HepG2 (cell line): Measurements from ENCODE around the gene MTCL1. TPM values are rescaled to one million over a fixed set of nuclear protein-coding genes. Genes with fewer than 3 reads are reported as not detected.

Experiments
- ATAC-seq: fragments of 200-7000 bp; cut with Tn5 transposase; 3 replicates; pipeline ENCODE4 v1.9.1; 2020; ENCODE audit warnings: mild to moderate bottlenecking, moderate library complexity
- BruUV-seq: library from RNA; stranded (reverse); fragments of 400-500 nt; replicated peaks from 2 replicates; lab custom pipeline; 2021; lab: Mats Ljungman, UMichigan
- CTCF ChIA-PET: fragments of 300-600 bp; formaldehyde crosslinking; extraction: SDS; loops from one replicate; lab custom pipeline; 2021; ENCODE audit warnings: low total read pairs, inconsistent platforms, low intra/inter-chr PET ratio; lab: Yijun Ruan, JAX
- POLR2A ChIA-PET: fragments of 350-600 bp; sonication (Branson Sonifier 250); formaldehyde crosslinking; loops from one replicate; lab custom pipeline; 2020; ENCODE audit warnings: antibody characterized with exemption, inconsistent platforms; lab: Yijun Ruan, JAX
- DNase-seq: peaks from one replicate; pipeline ENCODE4 v3.0.0-alpha.2; 2015; ENCODE audit warnings: low spot score
- FAIRE-seq: peaks from 3 replicates; lab custom pipeline; 2011; peaks lifted over from hg19 to GRCh38; lab: Jason Lieb, UNC
- H2AFZ ChIP-seq: one replicate; pipeline ENCODE4 v1.6.1; 2011; ENCODE audit warnings: low read length, inconsistent platforms
- H3K27ac ChIP-seq: fragments of 300-600 bp; 3 replicates; pipeline ENCODE4 v1.8.0; 2011; ENCODE audit warnings: mixed run types, mild to moderate bottlenecking, mixed read lengths, low read length, inconsistent platforms; ENCODE audit not compliant: insufficient read depth; ENCODE audit errors: extremely low read length
- H3K27me3 ChIP-seq, 2 experiments: fragments of 200-600 bp in 1 of 2; 2 replicates in 1 of 2; 3 replicates in 1 of 2; pipeline versions ENCODE4 v1.6.0 to v1.8.0; 2011; ENCODE audit warnings: low read length in 2 of 2, mild to moderate bottlenecking in 2 of 2, moderate library complexity in 2 of 2, inconsistent platforms in 1 of 2; ENCODE audit not compliant: insufficient read depth in 2 of 2, control insufficient read depth in 1 of 2
- H3K36me3 ChIP-seq, 2 experiments: fragments of 200-600 bp in 1 of 2; replicated peaks in 1 of 2; 2 replicates in 1 of 2; 3 replicates in 1 of 2; pipeline versions ENCODE4 v1.5.1 to v1.8.0; 2011; ENCODE audit warnings: low read length in 2 of 2, inconsistent platforms in 1 of 2; ENCODE audit not compliant: insufficient read depth in 2 of 2, control insufficient read depth in 1 of 2
- H3K4me1 ChIP-seq: 2 replicates; pipeline ENCODE4 v1.5.1; 2012; ENCODE audit warnings: low read length, inconsistent platforms; ENCODE audit not compliant: insufficient read depth
- H3K4me2 ChIP-seq: 2 replicates; pipeline ENCODE4 v1.6.0; 2011; ENCODE audit warnings: low read depth, low read length, inconsistent platforms
- H3K4me3 ChIP-seq, 3 experiments: fragments of 200-600 bp in 1 of 3; sonication (generic), shearing (Covaris generic) in 1 of 3; replicated peaks in 1 of 3; 2 replicates each; pipeline ENCODE4 v1.5.1; 2011 to 2016; ENCODE audit warnings: low read length in 3 of 3, inconsistent platforms in 2 of 3, low read depth in 2 of 3, mild to moderate bottlenecking in 2 of 3, control low read depth in 1 of 3, mixed read lengths in 1 of 3; ENCODE audit not compliant: insufficient read depth in 1 of 3
- H3K79me2 ChIP-seq: one replicate; pipeline ENCODE4 v1.6.1; 2011; ENCODE audit warnings: low read length, inconsistent platforms; ENCODE audit not compliant: insufficient read depth
- H3K9ac ChIP-seq: 2 replicates; pipeline ENCODE4 v1.6.0; 2011; ENCODE audit warnings: mild to moderate bottlenecking, low read depth, low read length, inconsistent platforms; ENCODE audit not compliant: insufficient read depth
- H3K9me3 ChIP-seq: 2 replicates; pipeline ENCODE4 v1.5.1; 2012; ENCODE audit warnings: mild to moderate bottlenecking, low read length
- H4K20me1 ChIP-seq: 2 replicates; pipeline ENCODE4 v1.6.0; 2011; ENCODE audit warnings: inconsistent platforms, mild to moderate bottlenecking, low read length, moderate library complexity; ENCODE audit not compliant: insufficient read depth
- AGO1 ChIP-seq: fragments of 200-400 bp; formaldehyde crosslinking; IDR thresholded peaks from 2 replicates; pipeline ENCODE4 v1.6.1; 2017; ENCODE audit warnings: mild to moderate bottlenecking, low read depth, low read length, moderate library complexity; ENCODE audit not compliant: poor library complexity, severe bottlenecking
- HOXA3 ChIP-seq: sonication (generic); formaldehyde crosslinking; IDR thresholded peaks from 2 replicates; pipeline ENCODE4 v1.5.0; 2020; ENCODE audit warnings: missing genetic modification reagents
- NCOA1 ChIP-seq: sonication (generic); formaldehyde crosslinking; IDR thresholded peaks from 2 replicates; pipeline ENCODE4 v1.9.0; 2021; ENCODE audit warnings: missing genetic modification reagents
- SMAD3 ChIP-seq: sonication (generic); formaldehyde crosslinking; IDR thresholded peaks from 2 replicates; pipeline ENCODE4 v1.4.0; 2020; ENCODE audit warnings: missing genetic modification reagents
- TCF12 ChIP-seq, 2 experiments: fragments of 450-650 bp in 1 of 2; sonication (generic) in 1 of 2; formaldehyde crosslinking in 1 of 2; IDR thresholded peaks; 2 replicates each; pipeline versions ENCODE4 v1.6.1 to v1.8.0; 2017 to 2022; ENCODE audit warnings: antibody characterized with exemption in 1 of 2, mild to moderate bottlenecking in 1 of 2, missing genetic modification reagents in 1 of 2, moderate library complexity in 1 of 2
- ZNF224 ChIP-seq: sonication (generic); formaldehyde crosslinking; IDR thresholded peaks from 2 replicates; pipeline ENCODE4 v1.5.0; 2020; ENCODE audit warnings: mild to moderate bottlenecking, missing genetic modification reagents
- ZNF331 ChIP-seq: sonication (generic); formaldehyde crosslinking; IDR thresholded peaks from 2 replicates; pipeline ENCODE4 v1.4.0; 2020; ENCODE audit warnings: missing genetic modification reagents
- WGBS: methylation state at CpG from one replicate; pipeline ENCODE4 v1.1.6; 2017; ENCODE audit warnings: low lambda C conversion rate; 5-methylcytosine and 5-hydroxymethylcytosine counted together
- in situ Hi-C: cut with HindIII; loops from 2 replicates; pipeline ENCODE4 v1.10.0; 2017; ENCODE audit warnings: low pct_unique_long_range_greater_than_20kb; ENCODE audit not compliant: extremely low pct_ligation_motif_present
- intact Hi-C: fragments of 100-400 bp; cut with micrococcal nuclease; formaldehyde crosslinking; loops from one replicate; pipeline ENCODE4 v1.10.0; 2022; ENCODE audit not compliant: unreplicated experiment
- polyA plus RNA-seq, 8 experiments: library from polyadenylated mRNA; depleted of rRNA in 3 of 8; stranded (reverse) in 7 of 8; unstranded in 1 of 8; fragments of >200 nt; fragmentation: Illumina TruSeq in 4 of 8; extraction: Trizol in 4 of 8; gene quantifications; 2 replicates each; pipeline versions ENCODE4 v1.2.1 to v1.2.3, GENCODE V29; 2011 to 2016; ENCODE audit warnings: low read depth in 4 of 8, missing spikeins in 1 of 8, mixed read lengths in 1 of 8; ENCODE audit not compliant: insufficient read depth in 1 of 8
- total RNA-seq, 5 experiments: library from RNA; depleted of rRNA; stranded (reverse); fragments of >200 nt; fragmentation: Illumina TruSeq; extraction: Trizol; gene quantifications; 2 replicates each; pipeline ENCODE4 v1.2.3, GENCODE V29; 2016; ENCODE audit warnings: low read depth in 1 of 5
- TF ChIP-seq, protein P1 (sequence below): sonication (generic); formaldehyde crosslinking; IDR thresholded peaks from 2 replicates; pipeline ENCODE4 v1.5.0; 2020; ENCODE audit warnings: missing genetic modification reagents
- TF ChIP-seq, protein P2 (sequence below): sonication (generic); formaldehyde crosslinking; IDR thresholded peaks from 2 replicates; pipeline ENCODE4 v1.4.0; 2020; ENCODE audit warnings: missing genetic modification reagents, low read depth, mild to moderate bottlenecking, borderline replicate concordance
- TF ChIP-seq, protein P3 (sequence below): sonication (generic); formaldehyde crosslinking; IDR thresholded peaks from 2 replicates; pipeline ENCODE4 v1.4.0; 2020; ENCODE audit warnings: missing genetic modification reagents

The MTCL1 gene
- total and polyA plus RNA-seq, 2 of the 13 experiments (the other 11 are each of a cell fraction or from before 2014, with no cell fraction given) = 3.1 to 3.2 TPM

DNA sequence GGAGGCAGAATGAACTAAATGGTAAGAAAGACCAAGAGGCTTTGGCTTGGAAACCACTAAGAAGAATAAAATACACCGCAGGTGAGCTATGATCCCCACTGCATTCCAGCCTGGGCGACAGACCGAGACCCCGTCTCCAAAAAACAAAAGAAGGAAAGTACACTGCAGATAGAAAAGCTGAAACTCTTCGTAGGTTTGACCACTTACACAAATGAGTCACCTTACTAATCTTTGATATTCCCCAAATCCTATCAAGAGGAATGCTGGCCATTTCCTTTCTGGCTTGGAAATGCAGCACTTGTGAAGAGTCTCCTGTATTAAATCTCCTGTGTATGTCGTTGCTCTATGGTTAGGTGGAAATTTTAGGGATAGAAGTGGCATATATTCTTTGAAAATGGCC is 108.8 kb downstream of the MTCL1 start:
- CTCF ChIA-PET = no interaction called here
- BruUV-seq = no TSS peak
- no peak overlapping the region for H3K4me3 ChIP-seq
- H3K9ac ChIP-seq = no peak overlapping the region
- in situ Hi-C loops (no loop called here), intact Hi-C loops (no loop called here)
- no peaks in the 10 kb centered on the region for H3K36me3 ChIP-seq
- no peaks in the 10 kb centered on the region for H4K20me1 ChIP-seq
- FAIRE-seq (no peak), DNase-seq (no peak), ATAC-seq (no peak)
- H3K4me2 ChIP-seq = no peak overlapping the region
- TF ChIP-seq ZNF331 = no peak
- no peak for TF ChIP-seq NCOA1 (CRISPR knock-in tag)
- TF ChIP-seq AGO1 = no peak
- no peak for TF ChIP-seq ZNF224 (CRISPR knock-in tag)
- TF ChIP-seq, protein P1, sequence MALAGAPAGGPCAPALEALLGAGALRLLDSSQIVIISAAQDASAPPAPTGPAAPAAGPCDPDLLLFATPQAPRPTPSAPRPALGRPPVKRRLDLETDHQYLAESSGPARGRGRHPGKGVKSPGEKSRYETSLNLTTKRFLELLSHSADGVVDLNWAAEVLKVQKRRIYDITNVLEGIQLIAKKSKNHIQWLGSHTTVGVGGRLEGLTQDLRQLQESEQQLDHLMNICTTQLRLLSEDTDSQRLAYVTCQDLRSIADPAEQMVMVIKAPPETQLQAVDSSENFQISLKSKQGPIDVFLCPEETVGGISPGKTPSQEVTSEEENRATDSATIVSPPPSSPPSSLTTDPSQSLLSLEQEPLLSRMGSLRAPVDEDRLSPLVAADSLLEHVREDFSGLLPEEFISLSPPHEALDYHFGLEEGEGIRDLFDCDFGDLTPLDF (CRISPR knock-in tag) = no peak
- no peak for TF ChIP-seq SMAD3
- TF ChIP-seq, protein P2, sequence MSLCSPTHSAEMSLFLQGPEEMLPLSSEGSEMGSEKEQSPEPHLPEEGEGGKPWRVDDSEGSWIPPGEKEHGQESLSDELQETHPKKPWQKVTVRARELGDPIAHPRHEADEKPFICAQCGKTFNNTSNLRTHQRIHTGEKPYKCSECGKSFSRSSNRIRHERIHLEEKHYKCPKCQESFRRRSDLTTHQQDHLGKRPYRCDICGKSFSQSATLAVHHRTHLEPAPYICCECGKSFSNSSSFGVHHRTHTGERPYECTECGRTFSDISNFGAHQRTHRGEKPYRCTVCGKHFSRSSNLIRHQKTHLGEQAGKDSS (CRISPR knock-in tag) = no peak
- TF ChIP-seq HOXA3 (CRISPR knock-in tag) = no peak
- no peak for TF ChIP-seq TCF12 (IDR thresholded peaks at IDR 0.05)
- TF ChIP-seq TCF12 (CRISPR knock-in tag; IDR thresholded peaks at IDR 0.05) = no peak
- TF ChIP-seq, protein P3, sequence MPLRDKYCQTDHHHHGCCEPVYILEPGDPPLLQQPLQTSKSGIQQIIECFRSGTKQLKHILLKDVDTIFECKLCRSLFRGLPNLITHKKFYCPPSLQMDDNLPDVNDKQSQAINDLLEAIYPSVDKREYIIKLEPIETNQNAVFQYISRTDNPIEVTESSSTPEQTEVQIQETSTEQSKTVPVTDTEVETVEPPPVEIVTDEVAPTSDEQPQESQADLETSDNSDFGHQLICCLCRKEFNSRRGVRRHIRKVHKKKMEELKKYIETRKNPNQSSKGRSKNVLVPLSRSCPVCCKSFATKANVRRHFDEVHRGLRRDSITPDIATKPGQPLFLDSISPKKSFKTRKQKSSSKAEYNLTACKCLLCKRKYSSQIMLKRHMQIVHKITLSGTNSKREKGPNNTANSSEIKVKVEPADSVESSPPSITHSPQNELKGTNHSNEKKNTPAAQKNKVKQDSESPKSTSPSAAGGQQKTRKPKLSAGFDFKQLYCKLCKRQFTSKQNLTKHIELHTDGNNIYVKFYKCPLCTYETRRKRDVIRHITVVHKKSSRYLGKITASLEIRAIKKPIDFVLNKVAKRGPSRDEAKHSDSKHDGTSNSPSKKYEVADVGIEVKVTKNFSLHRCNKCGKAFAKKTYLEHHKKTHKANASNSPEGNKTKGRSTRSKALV (CRISPR knock-in tag) = no peak
- no peaks in the 10 kb centered on the region for H3K27me3 ChIP-seq
- no peak overlapping the region for H3K27ac ChIP-seq
- no peaks in the 10 kb centered on the region for H3K9me3 ChIP-seq
- WGBS = 88% methylated on average over 6 of the region's 6 CpGs
- POLR2A ChIA-PET = no interaction called here
- no peak overlapping the region for H2AFZ ChIP-seq
- H3K4me1 ChIP-seq = no peaks in the 10 kb centered on the region
- H3K79me2 ChIP-seq = no peaks in the 10 kb centered on the region
